HEK293 (cell line): ENCODE data around the gene FKBP5.
"Not testable (repeated sequence)": the region's sequence is repeated elsewhere in the genome, so short reads cannot be mapped to it uniquely, and the experiment has no call there.

Source experiments
- CTCF ChIA-PET: fragments of 350-600 bp; formaldehyde crosslinking; extraction: SDS; loops from one replicate; lab custom pipeline; 2021; ENCODE audit warnings: antibody characterized with exemption; lab: Yijun Ruan, JAX
- POLR2A ChIA-PET: fragments of 300-600 bp; formaldehyde crosslinking; extraction: SDS; loops from one replicate; lab custom pipeline; 2020; ENCODE audit warnings: antibody characterized with exemption, inconsistent platforms; lab: Yijun Ruan, JAX
- H3K27ac ChIP-seq: fragments of 200-500 bp; sonication (Bioruptor generic); 2 replicates; pipeline ENCODE4 v1.5.1; 2014; ENCODE audit warnings: low read depth, low read length, control low read depth, inconsistent platforms; ENCODE audit errors: extremely low read depth
- H3K36me3 ChIP-seq, 2 experiments: fragments of 200-500 bp in 1 of 2; sonication (Bioruptor generic) in 1 of 2; 1 replicate in 1 of 2; 2 replicates in 1 of 2; pipeline ENCODE4 v1.5.1; 2014 to 2017; ENCODE audit warnings: inconsistent platforms in 2 of 2, low read length in 2 of 2; ENCODE audit not compliant: control insufficient read depth in 2 of 2, insufficient read depth in 1 of 2
- H3K4me1 ChIP-seq: fragments of 200-500 bp; sonication (Bioruptor generic); 2 replicates; pipeline ENCODE4 v1.5.1; 2014; ENCODE audit warnings: mild to moderate bottlenecking, low read length, inconsistent platforms; ENCODE audit not compliant: control insufficient read depth, insufficient read depth
- H3K4me3 ChIP-seq: 2 replicates; pipeline ENCODE4 v1.5.1; 2011; ENCODE audit warnings: low read depth, mild to moderate bottlenecking, control low read depth, low read length, moderate library complexity
- H3K9me3 ChIP-seq: fragments of 200-500 bp; sonication (Bioruptor generic); 2 replicates; pipeline ENCODE4 v1.5.1; 2014; ENCODE audit warnings: low read depth, low read length, inconsistent platforms; ENCODE audit not compliant: control insufficient read depth, insufficient read depth
- ELK4 ChIP-seq: IDR thresholded peaks from 2 replicates; pipeline ENCODE4 v1.6.1; 2011; ENCODE audit warnings: mild to moderate bottlenecking, low read depth, low read length, borderline replicate concordance
- GFI1B ChIP-seq: fragments of 450-650 bp; formaldehyde crosslinking; IDR thresholded peaks from 2 replicates; pipeline ENCODE4 v1.5.1; 2016; ENCODE audit warnings: missing biosample characterization, missing genetic modification characterization
- GLI2 ChIP-seq: fragments of 450-650 bp; formaldehyde crosslinking; IDR thresholded peaks from 2 replicates; pipeline ENCODE4; 2017; ENCODE audit warnings: missing biosample characterization, missing genetic modification characterization, low read depth, borderline replicate concordance
- OSR2 ChIP-seq: fragments of 450-650 bp; formaldehyde crosslinking; IDR thresholded peaks from 2 replicates; pipeline ENCODE4 v1.5.1; 2016; ENCODE audit warnings: missing biosample characterization, missing genetic modification characterization
- SETDB1 ChIP-seq: IDR thresholded peaks from one replicate; pipeline ENCODE4 v1.6.1; 2017; ENCODE audit warnings: mild to moderate bottlenecking, low read length, moderate library complexity, mixed read lengths; ENCODE audit not compliant: insufficient read length
- SP3 ChIP-seq: fragments of 450-650 bp; formaldehyde crosslinking; IDR thresholded peaks from 2 replicates; pipeline ENCODE4 v1.5.1; 2016; ENCODE audit warnings: missing biosample characterization, missing genetic modification characterization
- ZEB2 ChIP-seq: fragments of 450-650 bp; formaldehyde crosslinking; IDR thresholded peaks from 2 replicates; pipeline ENCODE4 v1.5.1; 2016; ENCODE audit warnings: missing biosample characterization, missing genetic modification characterization
- ZNF133 ChIP-seq: fragments of 450-650 bp; formaldehyde crosslinking; IDR thresholded peaks from 2 replicates; pipeline ENCODE4 v1.5.1; 2016; ENCODE audit warnings: missing biosample characterization, missing genetic modification characterization
- ZNF140 ChIP-seq: fragments of 450-650 bp; formaldehyde crosslinking; IDR thresholded peaks from 2 replicates; pipeline ENCODE4 v1.5.1; 2016; ENCODE audit warnings: missing biosample characterization, missing genetic modification characterization
- ZNF155 ChIP-seq: fragments of 450-650 bp; formaldehyde crosslinking; IDR thresholded peaks from 2 replicates; pipeline ENCODE4 v1.5.1; 2016; ENCODE audit warnings: missing biosample characterization, missing genetic modification characterization
- ZNF211 ChIP-seq: fragments of 450-650 bp; formaldehyde crosslinking; IDR thresholded peaks from 2 replicates; pipeline ENCODE4 v1.5.1; 2016; ENCODE audit warnings: low read depth, missing biosample characterization, missing genetic modification characterization
- ZNF239 ChIP-seq: fragments of 450-650 bp; formaldehyde crosslinking; IDR thresholded peaks from 2 replicates; pipeline ENCODE4 v1.5.1; 2016; ENCODE audit warnings: missing biosample characterization, missing genetic modification characterization
- ZNF248 ChIP-seq: fragments of 450-650 bp; formaldehyde crosslinking; IDR thresholded peaks from 2 replicates; pipeline ENCODE4 v1.5.1; 2017; ENCODE audit warnings: missing biosample characterization, missing genetic modification characterization
- ZNF266 ChIP-seq: fragments of 450-650 bp; formaldehyde crosslinking; IDR thresholded peaks from 2 replicates; pipeline ENCODE4 v1.5.1; 2016; ENCODE audit warnings: missing biosample characterization, missing genetic modification characterization, low read depth
- ZNF341 ChIP-seq: fragments of 450-650 bp; formaldehyde crosslinking; IDR thresholded peaks from 2 replicates; pipeline ENCODE4; 2016; ENCODE audit warnings: low read depth, missing biosample characterization, missing genetic modification characterization
- ZNF416 ChIP-seq: fragments of 450-650 bp; formaldehyde crosslinking; IDR thresholded peaks from 2 replicates; pipeline ENCODE4 v1.5.1; 2016; ENCODE audit warnings: missing biosample characterization, missing genetic modification characterization
- ZNF423 ChIP-seq: fragments of 450-650 bp; formaldehyde crosslinking; IDR thresholded peaks from 2 replicates; pipeline ENCODE4 v1.5.1; 2016; ENCODE audit warnings: missing biosample characterization, missing genetic modification characterization
- ZNF426 ChIP-seq: fragments of 450-650 bp; formaldehyde crosslinking; IDR thresholded peaks from 2 replicates; pipeline ENCODE4 v1.5.1; 2017; ENCODE audit warnings: missing biosample characterization, missing genetic modification characterization, mild to moderate bottlenecking, inconsistent platforms, moderate library complexity
- ZNF521 ChIP-seq: fragments of 450-650 bp; formaldehyde crosslinking; IDR thresholded peaks from 2 replicates; pipeline ENCODE4 v1.5.1; 2017; ENCODE audit warnings: missing biosample characterization, mild to moderate bottlenecking, missing genetic modification characterization
- ZNF544 ChIP-seq: fragments of 450-650 bp; formaldehyde crosslinking; IDR thresholded peaks from 2 replicates; pipeline ENCODE4 v1.5.0; 2017; ENCODE audit warnings: missing biosample characterization, missing genetic modification characterization
- ZNF768 ChIP-seq: fragments of 450-650 bp; formaldehyde crosslinking; IDR thresholded peaks from 2 replicates; pipeline ENCODE4 v1.5.1; 2018; ENCODE audit warnings: missing biosample characterization, mild to moderate bottlenecking, missing genetic modification characterization
- TF ChIP-seq, protein P1 (sequence below): fragments of 450-650 bp; formaldehyde crosslinking; IDR thresholded peaks from 2 replicates; pipeline ENCODE4 v1.5.1; 2017; ENCODE audit warnings: missing biosample characterization, missing genetic modification characterization
- TF ChIP-seq, protein P2 (sequence below): fragments of 450-650 bp; formaldehyde crosslinking; IDR thresholded peaks from 2 replicates; pipeline ENCODE4 v1.5.1; 2017; ENCODE audit warnings: missing biosample characterization, mild to moderate bottlenecking, missing genetic modification characterization, moderate library complexity
- TF ChIP-seq, protein P3 (sequence below): fragments of 450-650 bp; formaldehyde crosslinking; IDR thresholded peaks from 2 replicates; pipeline ENCODE4 v1.5.1; 2016; ENCODE audit warnings: missing biosample characterization, missing genetic modification characterization

FKBP5 gene

GRCh38 chr6:35690484-35690883 lies 1.8 kb upstream of the FKBP5 start:
- ChIA-PET POLR2A (no interaction called here), CTCF (interaction anchor here (0.6 to 1.1 kb wide), 2 partner anchors 46 to 50 kb away, joined by 3 to 4 read pairs; no protein-coding TSS in a partner anchor)
- TF ChIP-seq ZNF768, result no peak
- TF ChIP-seq, protein P1, sequence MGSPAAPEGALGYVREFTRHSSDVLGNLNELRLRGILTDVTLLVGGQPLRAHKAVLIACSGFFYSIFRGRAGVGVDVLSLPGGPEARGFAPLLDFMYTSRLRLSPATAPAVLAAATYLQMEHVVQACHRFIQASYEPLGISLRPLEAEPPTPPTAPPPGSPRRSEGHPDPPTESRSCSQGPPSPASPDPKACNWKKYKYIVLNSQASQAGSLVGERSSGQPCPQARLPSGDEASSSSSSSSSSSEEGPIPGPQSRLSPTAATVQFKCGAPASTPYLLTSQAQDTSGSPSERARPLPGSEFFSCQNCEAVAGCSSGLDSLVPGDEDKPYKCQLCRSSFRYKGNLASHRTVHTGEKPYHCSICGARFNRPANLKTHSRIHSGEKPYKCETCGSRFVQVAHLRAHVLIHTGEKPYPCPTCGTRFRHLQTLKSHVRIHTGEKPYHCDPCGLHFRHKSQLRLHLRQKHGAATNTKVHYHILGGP (tag by site-specific recombination), result no peak
- no peak for TF ChIP-seq SP3
- no peak for TF ChIP-seq ZNF155 (tag by site-specific recombination)
- TF ChIP-seq ZNF416 (tag by site-specific recombination), result no peak
- no peak for TF ChIP-seq GLI2 (tag by site-specific recombination)
- TF ChIP-seq ZNF423, result no peak
- TF ChIP-seq SETDB1, result no peak
- no peak for TF ChIP-seq ELK4
- TF ChIP-seq ZNF239 (tag by site-specific recombination), result no peak
- TF ChIP-seq GFI1B (tag by site-specific recombination), result no peak
- TF ChIP-seq ZNF521, result no peak
- TF ChIP-seq, protein P2, sequence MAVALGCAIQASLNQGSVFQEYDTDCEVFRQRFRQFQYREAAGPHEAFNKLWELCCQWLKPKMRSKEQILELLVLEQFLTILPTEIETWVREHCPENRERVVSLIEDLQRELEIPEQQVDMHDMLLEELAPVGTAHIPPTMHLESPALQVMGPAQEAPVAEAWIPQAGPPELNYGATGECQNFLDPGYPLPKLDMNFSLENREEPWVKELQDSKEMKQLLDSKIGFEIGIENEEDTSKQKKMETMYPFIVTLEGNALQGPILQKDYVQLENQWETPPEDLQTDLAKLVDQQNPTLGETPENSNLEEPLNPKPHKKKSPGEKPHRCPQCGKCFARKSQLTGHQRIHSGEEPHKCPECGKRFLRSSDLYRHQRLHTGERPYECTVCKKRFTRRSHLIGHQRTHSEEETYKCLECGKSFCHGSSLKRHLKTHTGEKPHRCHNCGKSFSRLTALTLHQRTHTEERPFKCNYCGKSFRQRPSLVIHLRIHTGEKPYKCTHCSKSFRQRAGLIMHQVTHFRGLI (tag by site-specific recombination), result no peak
- no peak for TF ChIP-seq ZNF248 (tag by site-specific recombination)
- TF ChIP-seq ZNF211 (tag by site-specific recombination), result no peak
- Histone ChIP-seq H3K9me3 (no peaks in the 10 kb centered on the region), H3K4me3 (no peak overlapping the region), H3K36me3 (no peaks in the 10 kb centered on the region), H3K27ac (no peak overlapping the region), H3K4me1 (no peaks in the 10 kb centered on the region)

DNA sequence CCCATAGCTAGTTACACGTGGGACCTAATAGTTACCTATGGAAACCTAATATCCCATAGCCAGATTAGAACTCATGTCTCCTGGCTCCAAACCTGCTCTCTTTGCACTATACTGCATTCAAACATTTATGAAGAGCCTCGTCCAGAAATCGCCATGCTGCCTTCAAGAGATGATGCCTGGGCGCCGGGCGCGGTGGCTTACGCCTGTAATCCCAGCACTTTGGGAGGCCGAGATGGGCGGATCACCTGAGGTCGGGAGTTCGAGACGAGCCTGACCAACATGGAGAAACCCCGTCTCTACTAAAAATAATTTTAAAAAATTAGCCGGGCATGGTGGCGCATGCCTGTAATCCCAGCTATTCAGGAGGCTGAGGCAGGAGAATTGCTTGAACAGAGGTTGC lies 1.3 kb upstream of the FKBP5 start:
- CTCF ChIA-PET, result interaction anchor here (0.6 kb wide), 1 partner anchor 49 kb away, joined by 4 read pairs; no protein-coding TSS in a partner anchor

GRCh38 chr6:35687658-35688604 lies 784 bp downstream of the FKBP5 start:
- CTCF ChIA-PET, result interaction anchor here (0.6 to 2.9 kb wide), 8 partner anchors 10 to 165 kb away, joined by 3 to 18 read pairs (median 4); partner anchors contain the start of gene ARMC12
- peaks cover 0 to 9% of the 10 kb centered on the region in 2 experiments; a peak in 1 of 3 replicates for H3K36me3 ChIP-seq
- no peaks in the 10 kb centered on the region for H3K9me3 ChIP-seq
- H3K4me1 ChIP-seq, result no peaks in the 10 kb centered on the region
- H3K27ac ChIP-seq, result peak overlapping the region; percentile 92
- POLR2A ChIA-PET, result interaction anchor here (0.7 to 1.8 kb wide), 7 partner anchors 9 to 217 kb away, joined by 3 to 14 read pairs (median 4); no protein-coding TSS in a partner anchor
- peak overlapping the region; percentile 72 for H3K4me3 ChIP-seq
- TF ChIP-seq ZNF544 (tag by site-specific recombination), result no peak
- TF ChIP-seq ZNF140 (tag by site-specific recombination), result no peak
- TF ChIP-seq ZEB2, result peak; percentile 94
- TF ChIP-seq, protein P3, sequence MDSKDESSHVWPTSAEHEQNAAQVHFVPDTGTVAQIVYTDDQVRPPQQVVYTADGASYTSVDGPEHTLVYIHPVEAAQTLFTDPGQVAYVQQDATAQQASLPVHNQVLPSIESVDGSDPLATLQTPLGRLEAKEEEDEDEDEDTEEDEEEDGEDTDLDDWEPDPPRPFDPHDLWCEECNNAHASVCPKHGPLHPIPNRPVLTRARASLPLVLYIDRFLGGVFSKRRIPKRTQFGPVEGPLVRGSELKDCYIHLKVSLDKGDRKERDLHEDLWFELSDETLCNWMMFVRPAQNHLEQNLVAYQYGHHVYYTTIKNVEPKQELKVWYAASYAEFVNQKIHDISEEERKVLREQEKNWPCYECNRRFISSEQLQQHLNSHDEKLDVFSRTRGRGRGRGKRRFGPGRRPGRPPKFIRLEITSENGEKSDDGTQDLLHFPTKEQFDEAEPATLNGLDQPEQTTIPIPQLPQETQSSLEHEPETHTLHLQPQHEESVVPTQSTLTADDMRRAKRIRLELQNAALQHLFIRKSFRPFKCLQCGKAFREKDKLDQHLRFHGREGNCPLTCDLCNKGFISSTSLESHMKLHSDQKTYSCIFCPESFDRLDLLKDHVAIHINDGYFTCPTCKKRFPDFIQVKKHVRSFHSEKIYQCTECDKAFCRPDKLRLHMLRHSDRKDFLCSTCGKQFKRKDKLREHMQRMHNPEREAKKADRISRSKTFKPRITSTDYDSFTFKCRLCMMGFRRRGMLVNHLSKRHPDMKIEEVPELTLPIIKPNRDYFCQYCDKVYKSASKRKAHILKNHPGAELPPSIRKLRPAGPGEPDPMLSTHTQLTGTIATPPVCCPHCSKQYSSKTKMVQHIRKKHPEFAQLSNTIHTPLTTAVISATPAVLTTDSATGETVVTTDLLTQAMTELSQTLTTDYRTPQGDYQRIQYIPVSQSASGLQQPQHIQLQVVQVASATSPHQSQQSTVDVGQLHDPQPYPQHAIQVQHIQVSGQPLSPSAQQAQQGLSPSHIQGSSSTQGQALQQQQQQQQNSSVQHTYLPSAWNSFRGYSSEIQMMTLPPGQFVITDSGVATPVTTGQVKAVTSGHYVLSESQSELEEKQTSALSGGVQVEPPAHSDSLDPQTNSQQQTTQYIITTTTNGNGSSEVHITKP (tag by site-specific recombination), result peak; percentile 65; the same call in 1 of the 2 replicates
- no peak for TF ChIP-seq ZNF133 (tag by site-specific recombination)
- no peak for TF ChIP-seq OSR2
- TF ChIP-seq ZNF341 (tag by site-specific recombination), result peak; percentile 55
- TF ChIP-seq ZNF266 (tag by site-specific recombination), result no peak
- no peak for TF ChIP-seq ZNF426 (tag by site-specific recombination)

More for the DNA sequence above, 1.3 kb upstream of the FKBP5 start:
- not testable (repeated sequence) for H3K4me3 ChIP-seq, H3K4me1 ChIP-seq, H3K27ac ChIP-seq, H3K36me3 ChIP-seq, H3K9me3 ChIP-seq
- POLR2A ChIA-PET, result interaction anchor here (1.4 kb wide), 2 partner anchors 36 to 42 kb away, joined by 4 to 5 read pairs; no protein-coding TSS in a partner anchor
